Measurements from ENCODE around the gene IQCH.

DNA sequence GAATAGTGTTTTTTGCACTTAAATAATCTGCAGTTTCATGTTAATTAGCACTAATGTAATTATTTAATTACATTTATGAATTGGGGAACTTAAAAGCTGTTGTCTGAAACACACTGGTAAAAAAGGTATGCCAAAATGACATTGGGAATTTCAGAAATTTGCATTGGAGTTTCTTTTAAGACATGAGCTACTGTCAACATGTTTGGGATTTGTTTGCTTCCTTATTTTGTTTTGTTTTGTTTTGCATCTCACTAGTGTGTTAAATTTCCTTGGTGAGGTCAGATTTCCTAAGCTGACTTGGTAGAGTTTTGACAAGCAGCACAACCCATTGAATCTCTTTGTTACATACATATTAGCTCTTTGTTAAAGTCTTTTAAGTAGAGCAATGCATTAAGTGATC lies 119.4 kb downstream of the IQCH start:
- TF ChIP-seq SUZ12 (IDR thresholded peaks at IDR 0.05) (no peak), FOXM1 (IDR thresholded peaks at IDR 0.05; ENCODE audit: borderline replicate concordance) (no peak), BHLHE40 (IDR thresholded peaks at IDR 0.05; ENCODE audit: borderline replicate concordance) (no peak), ELF4 (IDR thresholded peaks at IDR 0.05) (no peak), NFRKB (IDR thresholded peaks at IDR 0.05) (no peak), LEF1 (IDR thresholded peaks at IDR 0.05; ENCODE audit: borderline replicate concordance) (no peak), HDGF (IDR thresholded peaks at IDR 0.05; ENCODE audit: borderline replicate concordance) (no peak), FOXK2 (IDR thresholded peaks at IDR 0.05) (no peak), L3MBTL2 (conservative IDR thresholded peaks at IDR 0.05) (no peak), FOXA1 (IDR thresholded peaks at IDR 0.05) (no peak), ARNT (IDR thresholded peaks at IDR 0.05) (no peak)
- TF ChIP-seq, protein P1, sequence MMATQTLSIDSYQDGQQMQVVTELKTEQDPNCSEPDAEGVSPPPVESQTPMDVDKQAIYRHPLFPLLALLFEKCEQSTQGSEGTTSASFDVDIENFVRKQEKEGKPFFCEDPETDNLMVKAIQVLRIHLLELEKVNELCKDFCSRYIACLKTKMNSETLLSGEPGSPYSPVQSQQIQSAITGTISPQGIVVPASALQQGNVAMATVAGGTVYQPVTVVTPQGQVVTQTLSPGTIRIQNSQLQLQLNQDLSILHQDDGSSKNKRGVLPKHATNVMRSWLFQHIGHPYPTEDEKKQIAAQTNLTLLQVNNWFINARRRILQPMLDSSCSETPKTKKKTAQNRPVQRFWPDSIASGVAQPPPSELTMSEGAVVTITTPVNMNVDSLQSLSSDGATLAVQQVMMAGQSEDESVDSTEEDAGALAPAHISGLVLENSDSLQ (IDR thresholded peaks at IDR 0.05), result no peak
